ENCODE results near the gene KCNJ9.

The KCNJ9 gene

DNA sequence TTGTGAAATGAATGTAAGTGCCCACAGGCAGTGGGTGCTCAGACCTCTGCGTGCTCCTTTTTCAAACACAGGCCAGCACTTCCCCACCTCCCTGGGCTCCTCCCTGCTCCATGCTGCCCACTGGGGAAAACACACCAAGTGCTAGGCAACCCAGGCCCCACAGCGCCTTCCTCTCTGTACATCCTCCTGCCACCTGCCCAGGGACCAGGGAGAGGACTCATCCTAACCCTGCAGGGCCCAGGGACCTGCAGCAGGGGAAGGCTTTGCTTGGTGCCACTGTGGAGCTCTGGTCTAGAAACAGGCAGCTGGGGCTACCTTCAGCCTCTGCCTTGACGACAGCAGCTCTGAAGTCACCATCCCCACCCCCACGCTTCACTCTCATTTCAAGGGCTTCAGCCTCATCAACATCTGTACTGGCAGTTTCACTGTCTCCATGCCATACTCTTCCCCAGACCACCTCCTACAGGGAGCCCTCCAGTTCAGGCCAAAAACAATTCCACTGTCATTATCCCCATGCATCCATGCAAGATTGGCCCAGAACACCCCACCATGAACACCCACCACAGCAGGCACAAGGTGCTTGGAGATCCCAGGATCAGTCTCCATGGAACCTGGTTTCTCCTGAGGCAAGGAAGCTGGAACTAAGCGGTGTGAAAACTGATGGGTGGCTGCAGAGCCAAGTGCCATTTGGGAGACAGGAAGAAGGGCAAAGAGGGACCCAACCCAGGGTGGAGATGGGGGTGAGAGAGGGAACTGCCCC lies 16.0 kb downstream of the KCNJ9 start:
- no peak for TF ChIP-seq LEF1 (IDR thresholded peaks at IDR 0.05; ENCODE audit: borderline replicate concordance)
- no peak for TF ChIP-seq NFRKB (IDR thresholded peaks at IDR 0.05)
- TF ChIP-seq, protein P1, sequence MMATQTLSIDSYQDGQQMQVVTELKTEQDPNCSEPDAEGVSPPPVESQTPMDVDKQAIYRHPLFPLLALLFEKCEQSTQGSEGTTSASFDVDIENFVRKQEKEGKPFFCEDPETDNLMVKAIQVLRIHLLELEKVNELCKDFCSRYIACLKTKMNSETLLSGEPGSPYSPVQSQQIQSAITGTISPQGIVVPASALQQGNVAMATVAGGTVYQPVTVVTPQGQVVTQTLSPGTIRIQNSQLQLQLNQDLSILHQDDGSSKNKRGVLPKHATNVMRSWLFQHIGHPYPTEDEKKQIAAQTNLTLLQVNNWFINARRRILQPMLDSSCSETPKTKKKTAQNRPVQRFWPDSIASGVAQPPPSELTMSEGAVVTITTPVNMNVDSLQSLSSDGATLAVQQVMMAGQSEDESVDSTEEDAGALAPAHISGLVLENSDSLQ (IDR thresholded peaks at IDR 0.05): no peak
- TF ChIP-seq CTBP1 (IDR thresholded peaks at IDR 0.05; ENCODE audit: borderline replicate concordance): no peak
- no peak for TF ChIP-seq BHLHE40 (IDR thresholded peaks at IDR 0.05; ENCODE audit: borderline replicate concordance)
- TF ChIP-seq SP1 (IDR thresholded peaks at IDR 0.05): no peak
- TF ChIP-seq HDGF (IDR thresholded peaks at IDR 0.05; ENCODE audit: borderline replicate concordance): no peak
- TF ChIP-seq ZNF384 (IDR thresholded peaks at IDR 0.05): no peak
- TF ChIP-seq SUZ12 (IDR thresholded peaks at IDR 0.05): no peak
- TF ChIP-seq L3MBTL2 (conservative IDR thresholded peaks at IDR 0.05): no peak
- no peak for TF ChIP-seq ARNT (IDR thresholded peaks at IDR 0.05)
- no peak for TF ChIP-seq FOXK2 (IDR thresholded peaks at IDR 0.05)
- TF ChIP-seq FOXM1 (IDR thresholded peaks at IDR 0.05; ENCODE audit: borderline replicate concordance): no peak
- TF ChIP-seq FOXA1 (IDR thresholded peaks at IDR 0.05): no peak
- no peak for TF ChIP-seq TARDBP (IDR thresholded peaks at IDR 0.05)
- no peak for TF ChIP-seq ELF4 (IDR thresholded peaks at IDR 0.05)
- DNase-seq (ENCODE audit: extremely low spot score): no peak
- CTCF ChIA-PET: interaction anchor here (0.6 to 2.3 kb wide), 7 partner anchors 11 to 279 kb away, joined by 3 to 20 read pairs (median 5); no protein-coding TSS in a partner anchor
- POLR2A ChIA-PET: interaction anchor here (0.9 kb wide), 1 partner anchor 9 kb away, joined by 3 read pairs; no protein-coding TSS in a partner anchor

- DNase-seq (ENCODE audit: extremely low spot score): peak; percentile 92
- POLR2A ChIA-PET: interaction anchor here (0.9 kb wide), 1 partner anchor 10 kb away, joined by 3 read pairs; no protein-coding TSS in a partner anchor
- CTCF ChIA-PET: interaction anchor here (1.0 to 2.3 kb wide), 4 partner anchors 12 to 278 kb away, joined by 3 to 20 read pairs (median 8); no protein-coding TSS in a partner anchor
These were observed 16.8 kb downstream of the KCNJ9 start, which contains the start of gene IGSF8 for GRCh38 chr1:160097911-160098851. IGSF8 (minus strand) TSS chr1:160098619; CDS start chr1:160098472, 147 bp downstream.

DNA sequence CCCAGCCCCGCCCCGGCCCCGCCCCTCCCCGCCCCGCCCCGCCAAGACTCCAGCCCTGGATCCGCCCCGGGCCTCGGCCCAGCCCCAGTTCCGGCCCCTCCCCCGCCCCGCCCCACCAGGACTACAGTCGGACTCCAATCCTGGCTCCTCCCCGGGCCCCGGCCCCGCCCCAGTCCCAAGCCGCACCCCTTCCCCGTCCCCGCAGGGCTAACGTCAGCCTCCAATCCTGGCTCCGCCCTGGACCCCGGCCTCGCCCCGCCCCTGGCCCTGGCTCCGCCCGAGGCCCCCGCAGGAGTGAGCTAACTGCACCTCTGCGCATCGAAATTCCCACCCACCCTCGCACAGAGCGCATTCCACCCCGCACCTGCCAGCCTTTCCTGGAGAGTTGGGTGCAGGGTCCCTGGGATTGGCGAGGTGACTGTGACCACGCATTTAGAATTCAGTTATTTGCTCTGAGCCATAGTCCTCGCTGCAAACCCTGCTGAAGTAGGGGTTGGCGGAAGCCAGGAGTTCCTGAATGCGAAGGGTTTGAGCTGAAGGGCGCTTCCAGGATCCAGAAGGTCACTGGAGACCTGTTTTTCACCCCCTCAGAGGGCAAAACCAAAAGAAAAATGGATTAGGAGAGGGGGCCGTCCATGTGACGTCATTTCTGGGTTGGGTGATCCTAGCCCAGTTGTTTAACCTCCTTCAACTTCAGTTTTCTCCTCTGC lies 17.7 kb downstream of the KCNJ9 start:
- peak; percentile 100 for DNase-seq (ENCODE audit: extremely low spot score)
- TF ChIP-seq HDGF (IDR thresholded peaks at IDR 0.05; ENCODE audit: borderline replicate concordance) (no peak), L3MBTL2 (conservative IDR thresholded peaks at IDR 0.05) (peak; percentile 47; the same call in 1 of the 2 replicates), ZNF384 (IDR thresholded peaks at IDR 0.05) (no peak)
- POLR2A ChIA-PET: no interaction called here
- CTCF ChIA-PET: interaction anchor here (0.7 to 2.3 kb wide), 6 partner anchors 13 to 283 kb away, joined by 3 to 20 read pairs (median 5); no protein-coding TSS in a partner anchor

More at GRCh38 chr1:160097911-160098851, 16.8 kb downstream of the KCNJ9 start, which contains the start of gene IGSF8:
- no peak for TF ChIP-seq CTBP1 (IDR thresholded peaks at IDR 0.05; ENCODE audit: borderline replicate concordance)
- no peak for TF ChIP-seq FOXM1 (IDR thresholded peaks at IDR 0.05; ENCODE audit: borderline replicate concordance)
- TF ChIP-seq HDGF (IDR thresholded peaks at IDR 0.05; ENCODE audit: borderline replicate concordance): 0 out of 2 replicates have a peak, but pooled peaks have one; percentile 14
- TF ChIP-seq FOXK2 (IDR thresholded peaks at IDR 0.05): no peak
- TF ChIP-seq SP1 (IDR thresholded peaks at IDR 0.05): peak; percentile 99

- TF ChIP-seq FOXK2 (IDR thresholded peaks at IDR 0.05) (no peak), ARNT (IDR thresholded peaks at IDR 0.05) (no peak), LEF1 (IDR thresholded peaks at IDR 0.05; ENCODE audit: borderline replicate concordance) (no peak), CTBP1 (IDR thresholded peaks at IDR 0.05; ENCODE audit: borderline replicate concordance) (no peak), TARDBP (IDR thresholded peaks at IDR 0.05) (no peak), HDGF (IDR thresholded peaks at IDR 0.05; ENCODE audit: borderline replicate concordance) (no peak), FOXA1 (IDR thresholded peaks at IDR 0.05) (no peak), FOXM1 (IDR thresholded peaks at IDR 0.05; ENCODE audit: borderline replicate concordance) (no peak), ZNF384 (IDR thresholded peaks at IDR 0.05) (no peak), NFRKB (IDR thresholded peaks at IDR 0.05) (no peak), L3MBTL2 (conservative IDR thresholded peaks at IDR 0.05) (no peak), SP1 (IDR thresholded peaks at IDR 0.05) (no peak), SUZ12 (IDR thresholded peaks at IDR 0.05) (no peak)
- TF ChIP-seq, protein P1 (IDR thresholded peaks at IDR 0.05): no peak
- DNase-seq (ENCODE audit: extremely low spot score): no peak
- ChIA-PET CTCF (interaction anchor here (0.7 to 3.1 kb wide), 9 partner anchors 13 to 276 kb away, joined by 3 to 25 read pairs (median 7); no protein-coding TSS in a partner anchor), POLR2A (no interaction called here)
These were observed 18.5 kb downstream of the KCNJ9 start for GRCh38 chr1:160099716-160100375.

All from HEK293T (cell line).